Fibroblast of skin of left quadriceps (primary cell): ENCODE measurements around the gene YES1.
"Not testable (repeated sequence)": the region's sequence is repeated elsewhere in the genome, so short reads cannot be mapped to it uniquely, and the experiment has no call there.

Experiments
- DNase-seq, 2 experiments: peaks; one replicate each; pipeline ENCODE4 v3.0.0-alpha.2; 2013; ENCODE audit warnings: low read depth in 2 of 2

The YES1 gene

GRCh38 chr18:683531-683930, 128.5 kb downstream of the YES1 start:
- no peak for DNase-seq

- DNase-seq: no peak
Measured at GRCh38 chr18:682833-683232, 129.2 kb downstream of the YES1 start.

GRCh38 chr18:682416-682815, 129.6 kb downstream of the YES1 start:
- DNase-seq: not testable (repeated sequence)

GRCh38 chr18:681985-682384, 130.1 kb downstream of the YES1 start:
- no peak for DNase-seq

GRCh38 chr18:680392-680791, 131.7 kb downstream of the YES1 start:
- no peak for DNase-seq

- no peak for DNase-seq
Measured at GRCh38 chr18:679516-679915, 132.5 kb downstream of the YES1 start.

GRCh38 chr18:678482-679182, 133.4 kb downstream of the YES1 start:
- DNase-seq: no peak

- DNase-seq: no peak
Measured at GRCh38 chr18:677951-678381, 134.1 kb downstream of the YES1 start.

GRCh38 chr18:677145-677544, 134.9 kb downstream of the YES1 start:
- DNase-seq: no peak

- no peak for DNase-seq
Measured at GRCh38 chr18:676736-677135, 135.3 kb downstream of the YES1 start.

- DNase-seq: no peak
Measured at GRCh38 chr18:676069-676468, 136.0 kb downstream of the YES1 start.

- no peak for DNase-seq
Measured at GRCh38 chr18:675307-675706, 136.7 kb downstream of the YES1 start.

- no peak for DNase-seq
Measured at GRCh38 chr18:673769-674168, 138.3 kb downstream of the YES1 start.

- DNase-seq: no peak
Measured at GRCh38 chr18:673317-673716, 138.7 kb downstream of the YES1 start.
